Left renal pelvis (tissue), 4 donors: ENCODE data around the gene CWC22. TPM values are rescaled to one million over a fixed set of nuclear protein-coding genes. Genes with fewer than 3 reads are reported as not detected.

Source experiments
- DNase-seq, 4 donors: peaks; one replicate each; pipeline ENCODE4 v3.0.0-alpha.2; 2013; ENCODE audit warnings: low read depth in 4 of 4, low spot score in 3 of 4
- polyA plus RNA-seq, 4 donors: library from polyadenylated mRNA; unstranded; fragments of 120-200 nt; gene quantifications; one replicate each; pipeline ENCODE4 v1.2.1, GENCODE V29; 2013; ENCODE audit not compliant: insufficient read length in 4 of 4

CWC22 gene
- polyA plus RNA-seq, 4 donors, result 34.1 to 45.4 (median 38.3) TPM

DNA sequence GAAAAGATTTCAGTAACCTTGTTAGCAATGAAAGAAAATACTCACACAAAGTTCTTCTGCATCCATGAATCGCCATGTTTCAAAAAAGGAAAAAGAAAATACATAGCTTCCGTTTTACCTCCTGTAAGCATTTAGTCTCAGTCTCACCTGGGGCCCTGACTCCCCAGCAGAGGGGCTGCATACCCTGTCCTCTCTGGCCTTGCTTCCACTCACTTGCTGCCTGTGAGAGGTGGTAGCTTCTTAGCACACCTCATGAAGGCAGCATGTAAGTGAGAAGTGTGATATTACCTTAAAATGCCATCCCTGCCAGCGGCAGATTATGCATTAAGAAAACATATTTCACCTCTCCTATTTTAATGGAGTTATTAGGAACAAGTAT lies 96.4 kb downstream of the CWC22 start:
- no peak for DNase-seq

DNA sequence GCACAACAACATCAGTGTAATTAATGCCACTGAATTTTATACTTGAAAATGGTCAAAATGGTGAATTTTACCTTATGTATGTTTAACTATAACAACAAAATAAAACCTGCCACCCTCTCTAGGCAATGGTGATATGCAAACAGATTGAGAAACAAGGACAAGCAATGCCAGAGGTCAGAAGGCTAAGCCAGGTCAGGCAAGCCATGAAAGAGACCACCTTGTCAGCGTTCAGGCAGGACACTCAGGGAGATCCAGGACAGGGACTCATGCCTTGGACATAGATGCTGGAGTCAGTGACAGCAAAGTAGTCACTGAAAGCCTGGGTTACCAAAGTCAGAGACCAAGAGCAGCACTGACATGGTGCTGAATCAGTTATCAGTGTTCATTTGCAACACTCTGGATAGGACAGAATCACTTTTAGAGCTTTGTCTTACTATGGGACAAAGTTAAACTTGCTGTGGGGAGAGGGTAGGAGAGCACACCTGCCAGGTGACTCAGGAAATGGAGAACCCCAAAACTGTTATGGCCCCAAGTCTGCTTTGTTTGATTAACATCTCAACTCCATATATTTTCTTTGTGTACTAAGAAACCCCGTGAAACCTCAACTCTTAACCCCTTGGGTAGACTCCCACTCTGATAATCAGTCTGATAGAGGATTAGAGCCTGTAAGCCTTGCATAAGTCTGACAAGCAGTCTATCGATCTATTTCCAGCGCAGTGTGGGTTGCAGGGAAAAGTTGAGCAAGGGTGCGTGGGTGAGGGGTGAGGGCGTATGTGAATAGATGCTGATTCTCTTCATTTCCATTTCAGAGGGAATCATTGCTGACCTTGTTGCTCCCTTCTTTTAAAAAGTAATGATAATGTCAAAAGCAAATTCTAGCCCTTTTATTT lies 97.0 kb downstream of the CWC22 start:
- no peak for DNase-seq

DNA sequence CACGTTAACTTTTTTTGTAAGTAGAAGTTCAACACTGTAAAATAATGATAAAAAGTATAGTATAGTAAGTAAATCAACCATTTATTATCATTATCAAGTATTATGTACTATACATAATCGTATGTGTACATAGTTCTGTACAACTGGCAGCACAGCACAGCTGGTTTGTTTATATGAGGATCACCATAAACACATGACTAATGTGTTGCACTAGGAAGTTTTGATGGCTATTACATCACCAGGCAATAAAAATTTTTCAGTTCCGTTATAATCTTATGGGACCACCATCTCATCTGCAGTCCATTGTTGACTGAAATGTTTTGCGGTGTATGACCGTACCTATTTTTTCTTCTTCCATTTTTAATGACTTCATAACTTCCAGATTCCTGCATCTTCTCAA lies 106.4 kb downstream of the CWC22 start:
- DNase-seq, result no peak

DNA sequence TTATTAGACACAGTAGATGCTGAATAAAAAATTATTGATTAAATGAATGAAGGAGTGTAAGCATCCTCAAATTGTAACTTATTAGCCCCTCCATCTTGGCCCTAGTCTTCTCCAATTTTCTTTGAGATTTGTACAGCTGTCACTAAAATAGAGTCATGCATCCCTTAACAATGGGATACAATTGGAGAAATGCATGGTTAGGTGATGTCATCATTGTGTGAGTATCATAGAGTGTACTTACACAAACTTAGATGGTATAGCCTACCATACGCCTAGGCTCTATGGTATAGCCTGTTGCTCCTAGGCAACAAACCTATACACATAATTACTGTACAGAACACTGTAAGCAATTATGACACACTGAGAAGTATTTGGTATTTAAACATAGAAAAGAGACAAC lies 107.4 kb downstream of the CWC22 start:
- DNase-seq, result no peak

DNA sequence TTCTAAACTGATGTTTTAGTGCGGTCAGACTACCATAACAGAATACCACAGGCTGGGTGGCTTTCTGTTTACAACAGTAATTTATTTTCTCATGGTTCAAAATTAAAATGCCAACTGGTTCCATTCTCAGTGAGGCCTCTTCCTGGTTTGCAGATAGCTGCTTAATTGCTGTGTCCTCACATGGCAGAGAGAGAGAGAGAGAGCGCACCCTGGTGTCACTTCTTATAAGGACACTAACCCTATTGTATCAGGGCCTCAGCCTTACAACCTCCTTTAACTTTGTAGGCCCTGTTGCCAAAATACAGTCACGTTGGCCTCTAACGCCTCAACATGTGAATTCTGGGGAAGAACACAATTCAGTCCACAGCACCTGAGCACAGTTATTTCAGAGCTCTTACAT lies 108.2 kb downstream of the CWC22 start:
- DNase-seq, result no peak

Other genes with a start within 250 kb of the CWC22 start
- 10 to 100 TPM in 3 of 4 donors, 1 to 10 TPM in 1; 1.0 to 15.6 (median 12.8) TPM for gene ZNF385B, start 145.7 kb downstream of the CWC22 start, polyA plus RNA-seq